Calu3 (cell line): ENCODE data around the gene SPDEF. TPM values are rescaled to one million over a fixed set of nuclear protein-coding genes. Genes with fewer than 3 reads are reported as not detected.

Experiments used
- BruUV-seq: library from RNA; stranded (reverse); fragments of 400-500 nt; replicated peaks from 2 replicates; lab custom pipeline; 2021; lab: Mats Ljungman, UMichigan
- CTCF ChIA-PET: fragments of 300-600 bp; sonication (Branson Sonifier 250); formaldehyde crosslinking; loops from one replicate; lab custom pipeline; 2022; ENCODE audit warnings: antibody characterized with exemption; lab: Charles Lee
- DNase-seq: peaks from one replicate; pipeline ENCODE4 v3.0.0; 2022
- H3K27ac Mint-ChIP-seq: one replicate; pipeline ENCODE4 v1.8.0; 2022; ENCODE audit warnings: mixed read lengths; ENCODE audit not compliant: unreplicated experiment
- H3K27me3 Mint-ChIP-seq: one replicate; pipeline ENCODE4 v1.8.0; 2022; ENCODE audit warnings: mixed read lengths; ENCODE audit not compliant: unreplicated experiment
- H3K36me3 Mint-ChIP-seq: one replicate; pipeline ENCODE4 v1.8.0; 2022; ENCODE audit warnings: mild to moderate bottlenecking, moderate library complexity, mixed read lengths; ENCODE audit not compliant: insufficient read depth, unreplicated experiment
- H3K4me1 Mint-ChIP-seq: one replicate; pipeline ENCODE4 v1.8.0; 2022; ENCODE audit warnings: mild to moderate bottlenecking, low read depth, mixed read lengths; ENCODE audit not compliant: unreplicated experiment
- H3K4me3 Mint-ChIP-seq: one replicate; pipeline ENCODE4 v1.8.0; 2022; ENCODE audit warnings: mild to moderate bottlenecking, low read depth, moderate library complexity, mixed read lengths; ENCODE audit not compliant: unreplicated experiment
- H3K9me3 Mint-ChIP-seq: one replicate; pipeline ENCODE4 v1.8.0; 2022; ENCODE audit warnings: low read depth, mixed read lengths; ENCODE audit not compliant: unreplicated experiment
- CTCF ChIP-seq: fragments of 200-600 bp; IDR thresholded peaks from one replicate; pipeline ENCODE4 v1.8.0; 2022; ENCODE audit warnings: antibody characterized with exemption; ENCODE audit not compliant: unreplicated experiment
- intact Hi-C: fragments of 100-400 bp; cut with micrococcal nuclease; formaldehyde crosslinking; loops from one replicate; pipeline ENCODE4 v1.10.0; 2022; ENCODE audit not compliant: unreplicated experiment
- total RNA-seq: library from RNA; stranded (reverse); gene quantifications from 2 replicates; pipeline ENCODE4 v1.2.3, GENCODE V29; 2022

SPDEF gene
- total RNA-seq, 1 experiment from 2014 or later: 7.9 TPM

GRCh38 chr6:34592208-34592952 is 36.3 kb upstream of the SPDEF start:
- no TSS peak for BruUV-seq
- no peak overlapping the region for H3K27ac Mint-ChIP-seq
- no peak for TF ChIP-seq CTCF

GRCh38 chr6:34589691-34590090 is 33.6 kb upstream of the SPDEF start:
- CTCF ChIA-PET: no interaction called here
- H3K4me1 Mint-ChIP-seq: peaks cover 17% of the 10 kb centered on the region
- no TSS peak for BruUV-seq
- no peak for DNase-seq
- peak; percentile 1 for TF ChIP-seq CTCF
- H3K36me3 Mint-ChIP-seq: peaks cover 15% of the 10 kb centered on the region
- H3K27me3 Mint-ChIP-seq: no peaks in the 10 kb centered on the region
- H3K27ac Mint-ChIP-seq: no peak overlapping the region
- intact Hi-C loops: no loop called here
- H3K4me3 Mint-ChIP-seq: no peak overlapping the region
- H3K9me3 Mint-ChIP-seq: no peaks in the 10 kb centered on the region

More at GRCh38 chr6:34592208-34592952, 36.3 kb upstream of the SPDEF start:
- DNase-seq: no peak
- Mint-ChIP-seq H3K4me3 (no peak overlapping the region), H3K9me3 (no peaks in the 10 kb centered on the region), H3K27me3 (no peaks in the 10 kb centered on the region), H3K36me3 (peaks cover 15% of the 10 kb centered on the region), H3K4me1 (peaks cover 15% of the 10 kb centered on the region)
- intact Hi-C loops: no loop called here
- CTCF ChIA-PET: interaction anchor here (0.6 to 1.5 kb wide), 3 partner anchors 62 to 94 kb away, joined by 3 to 6 read pairs (median 3); no protein-coding TSS in a partner anchor

GRCh38 chr6:34589140-34589539 is 33.0 kb upstream of the SPDEF start:
- no peak for TF ChIP-seq CTCF

GRCh38 chr6:34587851-34588250 is 31.7 kb upstream of the SPDEF start:
- intact Hi-C loops: no loop called here
- TF ChIP-seq CTCF: no peak
- no TSS peak for BruUV-seq
- Mint-ChIP-seq H3K4me3 (no peak overlapping the region), H3K9me3 (no peaks in the 10 kb centered on the region), H3K36me3 (peaks cover 17% of the 10 kb centered on the region), H3K4me1 (peaks cover 13% of the 10 kb centered on the region), H3K27ac (no peak overlapping the region), H3K27me3 (no peaks in the 10 kb centered on the region)
- CTCF ChIA-PET: interaction anchor here (1.0 kb wide), 1 partner anchor 13 kb away, joined by 3 read pairs; no protein-coding TSS in a partner anchor
- no peak for DNase-seq

More at GRCh38 chr6:34589140-34589539, 33.0 kb upstream of the SPDEF start:
- peaks cover 19% of the 10 kb centered on the region for H3K4me1 Mint-ChIP-seq
- BruUV-seq: no TSS peak
- no peak overlapping the region for H3K4me3 Mint-ChIP-seq
- intact Hi-C loops: no loop called here
- no peaks in the 10 kb centered on the region for H3K9me3 Mint-ChIP-seq
- H3K27me3 Mint-ChIP-seq: no peaks in the 10 kb centered on the region
- no peak for DNase-seq
- CTCF ChIA-PET: no interaction called here
- no peak overlapping the region for H3K27ac Mint-ChIP-seq
- peaks cover 15% of the 10 kb centered on the region for H3K36me3 Mint-ChIP-seq
